ENCODE data around the gene KANSL1. TPM values are rescaled to one million over a fixed set of nuclear protein-coding genes. Genes with fewer than 3 reads are reported as not detected.

KANSL1 gene
- total RNA-seq, 3 donors from 2014 or later, result 80.2 to 107 (median 88.8) TPM

- ATAC-seq, result peak; percentile 94
These were observed 190.8 kb downstream of the KANSL1 start for GRCh38 chr17:46002311-46002972.

DNA sequence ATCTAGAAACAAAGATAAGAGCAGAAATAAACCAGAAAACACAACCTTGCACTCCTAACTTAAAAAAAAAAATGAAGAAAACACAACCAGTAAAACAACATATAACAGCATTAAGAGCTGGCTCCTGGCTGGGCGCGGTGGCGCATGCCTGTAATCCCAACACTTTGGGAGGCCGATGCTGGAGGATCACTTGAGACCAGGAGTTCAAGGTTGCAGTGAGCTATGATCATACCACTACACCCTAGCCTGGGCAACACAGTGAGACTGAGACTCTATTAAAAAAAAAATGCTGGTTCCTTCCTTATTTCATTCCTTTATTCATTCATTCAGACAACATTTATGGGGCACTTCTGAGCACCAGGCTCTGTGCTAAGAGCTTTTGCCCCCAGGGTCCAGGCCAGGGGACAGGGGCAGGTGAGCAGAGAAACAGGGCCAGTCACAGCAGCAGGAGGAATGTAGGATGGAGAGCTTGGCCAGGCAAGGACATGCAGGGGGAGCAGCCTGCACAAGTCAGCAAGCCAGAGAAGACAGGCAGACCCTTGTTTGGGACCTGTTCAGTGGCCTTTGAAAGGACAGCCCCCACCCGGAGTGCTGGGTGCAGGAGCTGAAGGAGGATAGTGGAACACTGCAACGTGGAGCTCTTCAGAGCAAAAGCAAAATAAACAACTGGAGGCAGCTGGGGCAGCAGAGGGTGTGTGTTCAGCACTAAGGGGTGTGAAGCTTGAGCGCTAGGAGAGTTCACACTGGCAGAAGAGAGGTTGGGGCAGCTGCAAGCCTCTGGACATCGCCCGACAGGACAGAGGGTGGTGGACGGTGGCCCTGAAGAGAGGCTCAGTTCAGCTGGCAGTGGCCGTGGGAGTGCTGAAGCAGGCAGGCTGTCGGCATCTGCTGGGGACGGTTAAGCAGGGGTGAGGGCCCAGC is 191.6 kb downstream of the KANSL1 start:
- ATAC-seq, result no peak
- Histone ChIP-seq H3K4me1 (ENCODE audit: low read depth) (peaks cover 10% of the 10 kb centered on the region), H3K4me3 (no peak overlapping the region), H3K36me3 (ENCODE audit: low read depth) (no peaks in the 10 kb centered on the region), H3K9me3 (no peaks in the 10 kb centered on the region)
- intact Hi-C loops (cut with DNase I, micrococcal nuclease), result loop anchor here in 1 of 2 donors (10.0 kb wide), 1 partner anchor 213 kb away; no protein-coding TSS in a partner anchor
- no peak for DNase-seq
- no peak for TF ChIP-seq CTCF (IDR thresholded peaks at IDR 0.05)

More at GRCh38 chr17:46002311-46002972, 190.8 kb downstream of the KANSL1 start:
- peak in 2 of 3 donors; percentile 63 to 89 for DNase-seq
- peak; percentile 93 for TF ChIP-seq CTCF (IDR thresholded peaks at IDR 0.05)
- H3K9me3 ChIP-seq, result no peaks in the 10 kb centered on the region
- intact Hi-C loops (cut with DNase I, micrococcal nuclease), result loop anchor here in 1 of 2 donors (10.0 kb wide), 1 partner anchor 212 kb away; no protein-coding TSS in a partner anchor
- no peaks in the 10 kb centered on the region for H3K36me3 ChIP-seq (ENCODE audit: low read depth)
- H3K4me3 ChIP-seq, result no peak overlapping the region
- peaks cover 10% of the 10 kb centered on the region for H3K4me1 ChIP-seq (ENCODE audit: low read depth)

- no peak for ATAC-seq
- H3K9me3 ChIP-seq, result no peaks in the 10 kb centered on the region
- H3K36me3 ChIP-seq (ENCODE audit: low read depth), result no peaks in the 10 kb centered on the region
- TF ChIP-seq CTCF (IDR thresholded peaks at IDR 0.05), result no peak
- DNase-seq, result no peak
- intact Hi-C loops (cut with DNase I, micrococcal nuclease), result loop anchor here in 1 of 2 donors (10.0 kb wide), 1 partner anchor 214 kb away; no protein-coding TSS in a partner anchor
- H3K4me3 ChIP-seq, result no peak overlapping the region
- H3K4me1 ChIP-seq (ENCODE audit: low read depth), result peaks cover 10% of the 10 kb centered on the region
These were observed 192.5 kb downstream of the KANSL1 start for GRCh38 chr17:46000757-46001156.

GRCh38 chr17:46000292-46000691 is 192.9 kb downstream of the KANSL1 start:
- Histone ChIP-seq H3K4me1 (ENCODE audit: low read depth) (peaks cover 10% of the 10 kb centered on the region), H3K36me3 (ENCODE audit: low read depth) (no peaks in the 10 kb centered on the region), H3K4me3 (no peak overlapping the region), H3K9me3 (no peaks in the 10 kb centered on the region)
- intact Hi-C loops (cut with DNase I, micrococcal nuclease), result loop anchor here in 1 of 2 donors (10.0 kb wide), 1 partner anchor 215 kb away; no protein-coding TSS in a partner anchor
- no peak for TF ChIP-seq CTCF (IDR thresholded peaks at IDR 0.05)
- no peak for ATAC-seq
- DNase-seq, result no peak

GRCh38 chr17:45999900-46000290 is 193.3 kb downstream of the KANSL1 start:
- H3K4me3 ChIP-seq, result no peak overlapping the region
- intact Hi-C loops (cut with DNase I, micrococcal nuclease), result loop anchor here in 1 of 2 donors (10.0 kb wide), 2 partner anchors 215 to 285 kb away; no protein-coding TSS in a partner anchor
- H3K4me1 ChIP-seq (ENCODE audit: low read depth), result peaks cover 10% of the 10 kb centered on the region
- no peaks in the 10 kb centered on the region for H3K9me3 ChIP-seq
- H3K36me3 ChIP-seq (ENCODE audit: low read depth), result no peaks in the 10 kb centered on the region
- ATAC-seq (no peak), DNase-seq (no peak)
- TF ChIP-seq CTCF (IDR thresholded peaks at IDR 0.05), result no peak
